ENCODE data around the gene ABHD17A.
A peak's percentile ranks its signal among the peaks of the same experiment; 100 is the strongest.

The ABHD17A gene

GRCh38 chr19:1853295-1854038, 31.8 kb downstream of the ABHD17A start:
- H3K4me3 ChIP-seq (ENCODE audit: insufficient read depth in 1 of 2, low read depth in 1 of 2, low read length in 2 of 2) = no peak overlapping the region

GRCh38 chr19:1852581-1853128, 32.6 kb downstream of the ABHD17A start:
- Histone ChIP-seq H2BK15ac (ENCODE audit: low read depth, poor library complexity, severe bottlenecking) (no peak overlapping the region), H4K8ac (ENCODE audit: low read length) (no peak overlapping the region), H3K4me1 (ENCODE audit: control insufficient read depth, insufficient read depth, low read depth, low read length) (peaks cover 47% of the 10 kb centered on the region), H2BK120ac (ENCODE audit: low read depth, low read length) (no peak overlapping the region), H3K4me3 (ENCODE audit: insufficient read depth in 1 of 2, low read depth in 1 of 2, low read length in 2 of 2) (no peak overlapping the region), H2AK5ac (ENCODE audit: low read length, severe bottlenecking) (no peak overlapping the region), H3K18ac (ENCODE audit: low read depth in 1 of 2, low read length in 2 of 2) (no peak overlapping the region), H2BK5ac (ENCODE audit: low read depth, low read length, poor library complexity, severe bottlenecking) (no peak overlapping the region), H3K23ac (ENCODE audit: low read length in 2 of 2) (no peak overlapping the region), H3K9me3 (ENCODE audit: control insufficient read depth, low read length) (no peaks in the 10 kb centered on the region), H4K91ac (ENCODE audit: low read length) (no peak overlapping the region), H3K14ac (ENCODE audit: low read length in 2 of 2) (no peak overlapping the region), H3K27me3 (ENCODE audit: control insufficient read depth in 1 of 2, insufficient read depth in 1 of 2, low read length in 2 of 2) (no peaks in the 10 kb centered on the region), H3K4me2 (ENCODE audit: low read length, poor library complexity, severe bottlenecking) (no peak overlapping the region), H3K9ac (ENCODE audit: low read length) (no peak overlapping the region), H3K27ac (ENCODE audit: low read length, poor library complexity, severe bottlenecking) (no peak overlapping the region), H3K4ac (ENCODE audit: low read depth in 1 of 2, low read length in 2 of 2) (no peak overlapping the region), H2AFZ (ENCODE audit: low read depth, low read length) (no peak overlapping the region), H3K36me3 (ENCODE audit: control insufficient read depth in 1 of 2, insufficient read depth in 2 of 2, low read depth in 1 of 2, low read length in 2 of 2) (peaks cover 4 to 35% of the 10 kb centered on the region in 2 experiments), H3K79me1 (replicated peaks; ENCODE audit: low read length, poor library complexity, severe bottlenecking) (peaks cover 25% of the 10 kb centered on the region), H2BK12ac (ENCODE audit: low read length in 2 of 2) (no peak overlapping the region)
- no peak for DNase-seq
- 98% methylated on average over 8 of the region's 9 CpGs for whole genome bisulfite sequencing

More at GRCh38 chr19:1853295-1854038, 31.8 kb downstream of the ABHD17A start:
- DNase-seq = peak; percentile 81
- peak overlapping the region; percentile 20 for H2AK5ac ChIP-seq (ENCODE audit: low read length, severe bottlenecking)
- H3K9me3 ChIP-seq (ENCODE audit: control insufficient read depth, low read length) = no peaks in the 10 kb centered on the region
- no peak overlapping the region for H2BK12ac ChIP-seq (ENCODE audit: low read length in 2 of 2)
- 33% methylated on average over 23 of the region's 27 CpGs for WGBS
- H3K36me3 ChIP-seq (ENCODE audit: control insufficient read depth in 1 of 2, insufficient read depth in 2 of 2, low read depth in 1 of 2, low read length in 2 of 2) = peaks cover 4 to 40% of the 10 kb centered on the region in 2 experiments
- peak overlapping the region; percentile 74 for H2BK120ac ChIP-seq (ENCODE audit: low read depth, low read length)
- H4K91ac ChIP-seq (ENCODE audit: low read length) = peak overlapping the region; percentile 35
- no peak overlapping the region for H2AFZ ChIP-seq (ENCODE audit: low read depth, low read length)
- peak overlapping the region in 1 of 2 experiments; percentile 24 for H3K4ac ChIP-seq (ENCODE audit: low read depth in 1 of 2, low read length in 2 of 2)
- peaks cover 55% of the 10 kb centered on the region for H3K4me1 ChIP-seq (ENCODE audit: control insufficient read depth, insufficient read depth, low read depth, low read length)
- no peak overlapping the region for H3K23ac ChIP-seq (ENCODE audit: low read length in 2 of 2)
- H3K27ac ChIP-seq (ENCODE audit: low read length, poor library complexity, severe bottlenecking) = peak overlapping the region; percentile 24
- H3K27me3 ChIP-seq (ENCODE audit: control insufficient read depth in 1 of 2, insufficient read depth in 1 of 2, low read length in 2 of 2) = no peaks in the 10 kb centered on the region
- H3K79me1 ChIP-seq (replicated peaks; ENCODE audit: low read length, poor library complexity, severe bottlenecking) = peaks cover 25% of the 10 kb centered on the region
- H2BK5ac ChIP-seq (ENCODE audit: low read depth, low read length, poor library complexity, severe bottlenecking) = no peak overlapping the region
- H3K4me2 ChIP-seq (ENCODE audit: low read length, poor library complexity, severe bottlenecking) = peak overlapping the region; percentile 48
- H3K14ac ChIP-seq (ENCODE audit: low read length in 2 of 2) = no peak overlapping the region
- H2BK15ac ChIP-seq (ENCODE audit: low read depth, poor library complexity, severe bottlenecking) = peak overlapping the region; percentile 9
- H3K18ac ChIP-seq (ENCODE audit: low read depth in 1 of 2, low read length in 2 of 2) = peak overlapping the region in 1 of 2 experiments; percentile 61
- H4K8ac ChIP-seq (ENCODE audit: low read length) = peak overlapping the region; percentile 87
- H3K9ac ChIP-seq (ENCODE audit: low read length) = peak overlapping the region; percentile 40

- Histone ChIP-seq H2BK12ac (ENCODE audit: low read length in 2 of 2) (no peak overlapping the region), H3K14ac (ENCODE audit: low read length in 2 of 2) (no peak overlapping the region), H3K36me3 (ENCODE audit: control insufficient read depth in 1 of 2, insufficient read depth in 2 of 2, low read depth in 1 of 2, low read length in 2 of 2) (peaks cover 4 to 33% of the 10 kb centered on the region in 2 experiments), H3K4me3 (ENCODE audit: insufficient read depth in 1 of 2, low read depth in 1 of 2, low read length in 2 of 2) (no peak overlapping the region), H2BK5ac (ENCODE audit: low read depth, low read length, poor library complexity, severe bottlenecking) (no peak overlapping the region), H3K27me3 (ENCODE audit: control insufficient read depth in 1 of 2, insufficient read depth in 1 of 2, low read length in 2 of 2) (no peaks in the 10 kb centered on the region), H3K23ac (ENCODE audit: low read length in 2 of 2) (no peak overlapping the region), H2BK15ac (ENCODE audit: low read depth, poor library complexity, severe bottlenecking) (no peak overlapping the region), H3K9ac (ENCODE audit: low read length) (no peak overlapping the region), H3K27ac (ENCODE audit: low read length, poor library complexity, severe bottlenecking) (no peak overlapping the region), H3K18ac (ENCODE audit: low read depth in 1 of 2, low read length in 2 of 2) (no peak overlapping the region), H3K4me2 (ENCODE audit: low read length, poor library complexity, severe bottlenecking) (no peak overlapping the region), H2AK5ac (ENCODE audit: low read length, severe bottlenecking) (no peak overlapping the region), H4K8ac (ENCODE audit: low read length) (no peak overlapping the region), H3K4me1 (ENCODE audit: control insufficient read depth, insufficient read depth, low read depth, low read length) (peaks cover 40% of the 10 kb centered on the region), H3K79me1 (replicated peaks; ENCODE audit: low read length, poor library complexity, severe bottlenecking) (peaks cover 25% of the 10 kb centered on the region), H2BK120ac (ENCODE audit: low read depth, low read length) (no peak overlapping the region), H3K9me3 (ENCODE audit: control insufficient read depth, low read length) (no peaks in the 10 kb centered on the region), H2AFZ (ENCODE audit: low read depth, low read length) (no peak overlapping the region), H3K4ac (ENCODE audit: low read depth in 1 of 2, low read length in 2 of 2) (no peak overlapping the region), H4K91ac (ENCODE audit: low read length) (no peak overlapping the region)
- DNase-seq = no peak
- WGBS = 93% methylated on average over 61 of the region's 66 CpGs
Observed at GRCh38 chr19:1851654-1852580, 33.4 kb downstream of the ABHD17A start.
